HG03135 (cell line): ENCODE results near the gene ACADM.
"Not testable (repeated sequence)": the region's sequence is repeated elsewhere in the genome, so short reads cannot be mapped to it uniquely, and the experiment has no call there.

Experiments used
- ATAC-seq: cut with Tn5 transposase; IDR thresholded peaks from one replicate; pipeline ENCODE4 v1.9.1; 2021; ENCODE audit warnings: mild to moderate bottlenecking, moderate library complexity; ENCODE audit not compliant: unreplicated experiment

ACADM gene

DNA sequence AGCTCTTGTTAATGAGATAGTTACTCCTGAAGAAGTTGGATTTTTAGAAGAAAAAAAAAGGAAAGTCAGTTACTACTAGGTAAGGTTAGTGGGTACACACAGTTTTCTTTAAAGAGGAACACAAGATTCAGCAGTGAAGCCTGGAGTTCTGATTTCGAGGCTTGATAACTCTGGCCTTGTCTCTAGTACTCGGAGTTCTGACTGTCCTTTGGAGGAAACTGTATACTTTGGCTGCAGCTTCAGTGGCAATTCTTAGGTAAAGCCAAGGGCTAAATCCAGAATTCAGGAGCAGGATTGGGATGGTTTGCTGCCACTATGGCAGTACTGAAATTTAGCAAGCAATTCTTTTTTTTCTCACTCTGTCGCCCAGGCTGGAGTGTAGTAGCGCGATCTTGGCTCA lies 9.2 kb downstream of the ACADM start:
- ATAC-seq, result no peak

- ATAC-seq, result no peak
Measured at GRCh38 chr1:75736016-75736415, 11.5 kb downstream of the ACADM start.

DNA sequence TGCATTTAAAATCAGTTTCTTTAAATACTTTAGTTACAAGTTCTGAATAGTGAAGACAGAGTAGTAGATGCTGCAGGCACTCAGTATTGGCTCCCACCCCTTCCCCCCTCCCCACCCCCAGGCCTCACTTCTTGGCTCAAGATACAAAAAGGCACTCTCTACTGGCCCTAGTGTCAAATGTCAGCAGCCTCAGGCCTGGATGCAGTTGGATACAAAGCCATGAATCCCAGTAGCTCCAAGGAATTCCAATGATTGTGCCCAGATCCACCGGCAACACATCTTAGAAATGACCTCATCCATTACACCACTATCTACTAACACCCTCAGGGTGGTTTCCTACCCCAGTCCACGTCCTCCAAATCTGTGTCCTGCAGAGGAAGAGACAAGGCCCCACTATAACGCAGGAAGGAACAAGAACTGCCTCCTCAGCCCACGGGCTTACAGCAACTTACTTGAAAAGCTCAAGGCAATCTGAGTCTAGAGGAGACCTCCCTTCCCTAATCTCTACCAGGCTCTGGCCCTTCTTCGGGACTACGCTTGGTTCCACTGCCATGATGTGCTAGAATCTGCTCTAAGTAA lies 17.6 kb downstream of the ACADM start:
- no peak for ATAC-seq

GRCh38 chr1:75745276-75745675 lies 20.8 kb downstream of the ACADM start:
- ATAC-seq, result peak; percentile 71

DNA sequence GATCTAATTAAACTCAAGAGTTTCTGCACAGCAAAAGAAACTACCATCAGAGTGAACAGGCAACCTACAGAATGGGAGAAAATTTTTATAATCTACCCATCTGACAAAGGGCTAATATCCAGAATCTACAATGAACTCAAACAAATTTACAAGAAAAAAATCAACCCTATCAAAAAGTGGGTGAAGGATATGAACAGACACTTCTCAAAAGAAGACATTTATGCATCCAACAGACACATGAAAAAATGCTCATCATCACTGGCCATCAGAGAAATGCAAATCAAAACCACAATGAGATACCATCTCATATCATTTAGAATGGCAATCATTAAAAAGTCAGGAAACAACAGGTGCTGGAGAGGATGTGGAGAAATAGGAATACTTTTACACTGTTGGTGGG lies 32.7 kb downstream of the ACADM start:
- not testable (repeated sequence) for ATAC-seq

DNA sequence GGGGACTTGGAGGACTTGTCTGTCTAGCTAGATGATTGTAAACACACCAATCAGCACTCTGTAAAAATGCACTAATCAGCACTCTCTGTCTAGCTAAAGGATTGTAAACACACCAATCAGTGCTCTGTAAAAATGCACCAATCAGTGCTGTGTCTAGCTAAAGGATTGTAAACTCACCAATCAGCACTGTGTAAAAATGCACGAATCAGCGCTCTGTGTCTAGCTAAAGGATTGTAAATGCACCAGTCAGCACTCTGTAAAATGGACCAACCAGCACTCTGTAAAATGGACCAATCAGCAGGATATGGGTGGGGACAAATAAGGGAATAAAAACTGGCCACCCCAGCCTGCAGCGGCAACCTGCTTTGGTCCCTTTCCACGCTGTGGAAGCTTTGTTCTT lies 34.0 kb downstream of the ACADM start:
- ATAC-seq, result not testable (repeated sequence)

DNA sequence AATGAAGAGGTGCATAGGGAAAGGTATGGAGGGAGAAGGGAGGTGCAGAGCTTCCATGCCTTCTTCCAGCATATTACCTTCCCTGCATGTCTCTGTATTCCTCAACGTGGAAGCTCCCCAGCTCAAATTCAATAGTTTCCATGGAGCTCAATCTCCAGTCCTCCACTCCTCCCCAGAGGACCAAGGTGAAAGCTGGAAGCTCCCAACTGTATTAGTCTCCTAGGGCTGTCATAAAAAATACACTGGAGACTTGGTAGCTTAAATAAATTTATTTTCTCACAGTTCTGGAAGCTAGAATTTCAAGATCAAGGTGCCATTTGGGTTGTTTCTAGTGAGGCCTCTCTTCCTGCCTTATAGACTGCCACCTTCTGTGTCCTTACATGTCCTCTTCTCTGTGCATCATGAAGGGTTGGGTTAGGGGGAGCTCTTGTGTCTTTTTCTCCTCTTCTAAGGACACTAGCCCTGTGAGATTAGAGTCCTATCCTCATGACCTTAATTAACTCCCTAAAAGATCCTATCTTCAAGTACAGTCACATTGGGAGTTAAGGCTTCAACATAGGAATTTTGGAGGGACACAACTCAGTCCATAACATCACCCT lies 39.6 kb downstream of the ACADM start:
- no peak for ATAC-seq

DNA sequence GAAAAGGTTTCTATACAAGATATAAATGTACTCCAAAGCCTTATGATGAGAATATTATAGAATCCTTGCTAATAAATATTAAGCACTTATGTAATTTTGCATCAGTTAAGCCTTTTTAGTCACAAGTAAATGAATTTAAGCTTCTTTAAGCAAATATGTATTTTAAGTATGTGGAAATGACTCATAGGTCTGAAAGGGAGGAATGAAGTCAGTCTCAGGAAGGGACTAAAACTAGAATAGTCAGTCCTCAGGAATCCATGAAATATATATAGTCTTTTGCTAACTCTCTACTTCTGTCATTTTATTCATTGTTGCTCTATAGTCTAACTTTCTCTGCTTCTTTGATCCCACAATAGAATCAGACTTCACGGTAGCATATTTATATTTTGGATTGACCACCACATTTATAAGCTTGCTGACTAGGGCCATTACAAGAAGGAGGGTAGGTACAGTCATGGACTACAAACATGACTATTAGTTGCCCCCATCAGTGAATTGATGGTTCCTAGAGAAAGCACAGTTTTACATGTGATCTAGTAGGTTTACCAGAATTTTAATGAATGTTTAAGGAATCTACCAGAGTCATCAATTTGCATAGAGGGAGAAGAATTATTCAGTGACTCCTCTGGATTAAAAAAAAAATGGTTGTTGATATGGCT lies 41.3 kb downstream of the ACADM start:
- ATAC-seq, result no peak

DNA sequence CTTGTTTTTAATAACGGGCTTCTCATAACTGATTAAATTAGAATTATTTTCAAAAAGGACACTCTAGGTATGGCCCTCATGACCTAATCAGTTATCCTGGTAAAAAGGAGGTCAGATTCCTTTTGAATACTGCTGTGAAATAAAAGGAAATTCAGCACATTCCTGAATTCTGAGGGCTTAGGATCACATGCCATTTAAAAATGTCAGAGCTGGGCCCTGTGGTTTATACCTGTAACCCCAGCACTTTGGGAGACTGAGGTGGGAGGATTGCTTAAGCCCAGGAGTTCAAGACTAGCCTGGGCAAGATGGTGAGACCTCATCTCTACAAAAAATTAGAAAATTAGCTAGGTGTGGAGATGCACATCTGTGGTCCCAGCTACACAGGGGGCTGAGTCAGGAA lies 43.5 kb downstream of the ACADM start:
- no peak for ATAC-seq

- no peak for ATAC-seq
Measured at GRCh38 chr1:75770761-75771160, 46.3 kb downstream of the ACADM start.

DNA sequence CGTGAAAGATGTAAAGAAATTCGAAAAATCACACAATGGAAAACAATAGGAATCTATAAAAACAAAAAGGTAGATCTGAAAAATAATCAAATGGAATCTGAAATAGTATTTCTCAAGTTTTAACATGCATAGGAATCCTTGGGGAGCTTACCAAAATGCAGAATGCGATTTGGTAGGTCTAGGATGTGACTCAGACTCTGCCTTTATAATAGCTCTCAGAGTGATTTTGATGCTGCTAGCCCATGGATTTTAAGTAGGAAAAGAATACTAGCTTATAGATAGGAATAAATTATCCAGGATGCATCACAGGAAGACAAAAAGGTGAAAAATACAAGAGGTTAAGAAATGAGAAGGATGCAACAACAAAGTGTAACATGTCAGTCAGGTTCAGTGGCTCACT lies 47.5 kb downstream of the ACADM start:
- no peak for ATAC-seq

DNA sequence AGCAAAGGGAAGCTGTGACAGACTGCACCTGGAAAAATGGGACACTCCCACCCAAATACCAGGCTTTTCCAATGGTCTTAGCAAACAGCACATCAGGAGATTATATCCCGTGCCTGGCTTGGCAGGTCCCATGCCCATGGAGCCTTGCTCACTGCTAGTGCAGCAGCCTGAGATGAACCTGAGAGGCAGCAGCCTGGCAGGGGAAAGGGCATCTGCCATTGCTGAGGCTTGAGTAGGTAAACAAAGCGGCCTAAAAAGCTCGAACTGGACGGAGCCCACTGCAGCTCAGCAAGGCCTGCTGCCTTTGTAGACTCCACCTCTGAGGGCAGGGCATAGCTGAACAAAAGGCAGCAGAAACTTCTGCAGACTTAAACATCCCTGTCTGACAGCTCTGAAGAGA lies 53.3 kb downstream of the ACADM start:
- ATAC-seq, result not testable (repeated sequence)

GRCh38 chr1:75778694-75779093 lies 54.2 kb downstream of the ACADM start:
- ATAC-seq, result not testable (repeated sequence)

DNA sequence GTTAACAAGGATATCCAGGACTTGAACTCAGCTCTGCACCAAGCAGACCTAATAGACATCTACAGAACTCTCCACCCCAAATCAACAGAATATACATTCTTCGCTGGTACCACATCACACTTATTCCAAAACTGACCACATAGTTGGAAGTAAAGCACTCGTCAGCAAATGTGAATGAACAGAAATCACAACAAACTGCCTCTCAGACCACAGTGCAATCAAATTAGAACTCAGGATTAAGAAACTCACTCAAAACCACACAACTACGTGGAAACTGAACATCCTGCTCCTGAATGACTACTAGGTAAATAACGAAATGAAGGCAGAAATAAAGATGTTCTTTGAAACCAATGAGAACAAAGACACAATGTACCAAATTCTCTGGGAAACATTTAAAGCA lies 55.7 kb downstream of the ACADM start:
- not testable (repeated sequence) for ATAC-seq

- ATAC-seq, result not testable (repeated sequence)
Measured at GRCh38 chr1:75783920-75784319, 59.4 kb downstream of the ACADM start.

GRCh38 chr1:75785320-75785982 lies 60.9 kb downstream of the ACADM start:
- ATAC-seq, result peak; percentile 16

DNA sequence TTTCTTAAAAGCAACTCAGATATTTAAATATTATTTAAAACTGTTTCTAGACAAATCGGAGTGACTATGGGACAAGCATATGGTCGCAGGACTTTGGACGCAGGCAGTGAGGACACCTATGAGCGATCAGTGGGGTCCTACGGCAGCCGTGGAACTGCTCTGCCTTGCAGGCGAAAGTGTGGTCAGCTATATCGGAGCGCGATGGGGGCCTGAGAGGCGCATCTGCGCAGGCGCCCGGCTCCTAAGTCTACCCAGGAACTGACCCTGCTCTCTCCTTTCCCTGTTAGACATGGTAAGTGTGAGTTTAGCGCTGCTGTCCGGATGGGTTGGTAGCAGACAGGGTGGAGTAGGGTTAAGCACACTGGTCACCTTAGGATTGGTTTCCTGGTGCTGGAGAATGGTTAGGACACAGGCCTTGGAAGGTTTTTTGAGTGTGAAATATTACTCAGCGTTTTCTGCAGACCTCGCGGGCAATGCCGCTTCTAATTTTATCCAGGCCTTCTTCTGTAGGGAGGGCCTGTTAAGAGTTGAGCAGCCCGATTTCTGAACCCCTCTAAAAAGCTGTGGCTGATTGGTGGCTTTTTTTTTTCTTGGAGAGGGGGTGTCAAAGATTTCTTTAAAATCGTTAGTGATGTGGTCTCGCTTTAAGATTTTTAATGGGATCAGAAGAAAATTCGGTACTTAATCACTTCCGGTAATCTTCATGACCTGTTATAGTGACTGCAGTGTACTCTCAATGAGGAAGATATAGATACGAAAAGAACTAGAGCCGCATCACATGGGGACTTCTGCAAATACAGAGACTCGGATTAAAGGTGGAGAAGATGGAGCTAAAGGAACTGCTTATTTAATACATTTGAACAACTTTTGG lies 61.7 kb downstream of the ACADM start, which contains the start of gene RABGGTB:
RABGGTB (plus strand) TSS at position 274 of the 871 bp plus-strand sequence; CDS start at position 290, 16 bp downstream.
- ATAC-seq, result peak; percentile 73

DNA sequence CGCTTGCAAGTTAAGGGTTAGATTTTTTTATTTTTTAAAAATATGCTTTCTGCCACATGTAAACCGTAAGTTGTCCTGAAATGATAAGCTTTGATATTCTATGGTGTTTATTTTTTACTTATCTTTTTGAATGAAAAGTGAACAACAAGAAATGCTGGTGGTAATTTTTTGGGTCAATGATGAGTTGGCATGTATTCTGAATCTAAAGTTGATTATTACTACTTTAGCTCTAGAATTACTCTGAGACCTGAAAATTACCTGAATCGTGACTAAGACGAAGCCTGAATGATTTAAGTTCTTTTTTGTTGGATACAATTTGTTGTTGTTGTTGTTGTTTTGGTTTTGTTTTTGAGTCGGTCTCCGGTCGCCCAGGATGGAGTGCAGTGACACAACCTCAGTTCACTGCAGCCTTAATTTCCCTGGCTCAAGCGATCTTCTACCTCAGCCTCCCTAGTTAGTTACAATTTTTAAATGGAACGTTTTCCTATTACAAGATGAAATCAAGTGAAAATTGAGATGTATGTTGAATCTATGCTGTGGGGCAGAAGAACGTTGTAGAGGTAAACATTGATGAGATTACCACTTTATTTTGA lies 62.5 kb downstream of the ACADM start:
- no peak for ATAC-seq

DNA sequence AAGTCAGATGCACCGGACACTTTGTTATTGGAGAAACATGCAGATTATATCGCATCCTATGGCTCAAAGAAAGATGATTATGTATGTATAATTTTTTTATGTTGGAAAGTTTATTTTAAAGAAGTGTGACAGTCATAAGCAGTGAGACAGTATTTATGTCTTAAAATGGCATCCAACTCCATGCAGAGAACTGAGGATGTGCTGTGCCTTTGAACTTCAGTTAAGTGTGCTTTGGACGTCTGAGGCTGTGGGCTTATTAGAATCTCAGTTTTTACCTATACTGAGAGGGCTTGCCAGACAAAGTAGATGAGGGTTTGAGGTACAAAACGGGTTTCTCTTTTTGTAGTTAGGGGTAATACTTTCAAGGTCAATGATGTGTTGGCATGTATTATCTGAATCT lies 63.0 kb downstream of the ACADM start:
- no peak for ATAC-seq

DNA sequence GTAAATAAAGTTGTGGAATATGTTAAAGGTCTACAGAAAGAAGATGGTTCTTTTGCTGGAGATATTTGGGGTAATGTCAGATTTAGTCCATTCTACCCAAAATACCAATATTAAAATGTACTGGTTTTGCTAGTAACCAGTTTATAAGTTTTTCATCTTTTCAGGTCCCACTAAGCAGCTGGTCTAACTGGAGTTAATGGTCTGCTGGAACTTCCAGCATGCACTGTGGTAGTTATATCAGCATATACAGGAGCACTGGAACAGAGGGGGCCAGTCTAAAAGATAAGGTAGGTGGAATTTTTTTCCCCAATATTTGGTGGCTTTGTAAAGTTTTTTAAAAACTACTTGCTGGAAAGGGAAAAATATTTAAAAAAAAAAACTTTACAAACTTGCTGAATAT lies 65.5 kb downstream of the ACADM start:
- no peak for ATAC-seq
